Islet of Langerhans (tissue), 1 donor: ENCODE measurements around the gene DLGAP1.
"Not testable (repeated sequence)": the region's sequence is repeated elsewhere in the genome, so short reads cannot be mapped to it uniquely, and the experiment has no call there.

Experiments
- FAIRE-seq: peaks from one replicate; lab custom pipeline; 2011; peaks lifted over from hg19 to GRCh38; lab: Jason Lieb, UNC

Gene DLGAP1

DNA sequence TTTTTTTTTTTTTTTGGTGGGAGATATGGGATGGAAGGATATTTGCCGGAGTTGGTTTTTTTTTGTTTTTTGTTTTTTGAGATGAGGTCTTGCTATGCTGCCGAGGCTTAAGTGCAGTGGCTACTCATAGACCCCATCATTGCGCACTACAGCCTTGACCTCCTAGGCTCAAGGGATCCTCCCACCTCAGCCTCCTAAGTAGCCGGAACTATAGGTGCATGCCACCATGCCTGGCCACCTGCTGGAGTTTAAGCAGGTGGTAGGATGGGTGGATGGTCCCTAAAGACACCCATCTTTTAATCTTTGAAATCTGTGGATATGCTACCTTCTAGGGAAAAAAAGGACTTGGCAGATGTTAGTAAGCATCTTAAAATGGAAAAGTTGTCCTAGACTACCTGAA lies 835.4 kb downstream of the DLGAP1 start:
- FAIRE-seq = no peak

DNA sequence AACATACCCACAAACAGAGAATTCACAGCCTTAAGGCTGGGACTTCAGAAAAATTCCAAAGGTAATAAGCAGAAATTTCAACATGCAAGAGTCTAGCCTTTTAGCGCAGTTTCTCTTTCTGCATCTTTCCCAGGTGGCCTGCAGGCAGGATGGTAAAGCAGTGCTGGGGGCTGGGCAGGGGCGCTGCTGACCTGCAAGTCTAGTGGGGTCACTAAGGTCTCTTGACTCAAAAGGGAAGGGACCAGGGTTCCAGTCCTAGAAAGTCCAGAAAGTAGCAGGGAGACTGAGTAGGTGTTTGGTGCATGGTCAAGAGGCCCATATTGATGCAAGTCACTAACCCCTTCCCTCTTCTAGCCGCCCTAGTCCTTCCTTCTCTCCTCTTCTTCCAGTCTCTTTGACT lies 835.9 kb downstream of the DLGAP1 start:
- no peak for FAIRE-seq

DNA sequence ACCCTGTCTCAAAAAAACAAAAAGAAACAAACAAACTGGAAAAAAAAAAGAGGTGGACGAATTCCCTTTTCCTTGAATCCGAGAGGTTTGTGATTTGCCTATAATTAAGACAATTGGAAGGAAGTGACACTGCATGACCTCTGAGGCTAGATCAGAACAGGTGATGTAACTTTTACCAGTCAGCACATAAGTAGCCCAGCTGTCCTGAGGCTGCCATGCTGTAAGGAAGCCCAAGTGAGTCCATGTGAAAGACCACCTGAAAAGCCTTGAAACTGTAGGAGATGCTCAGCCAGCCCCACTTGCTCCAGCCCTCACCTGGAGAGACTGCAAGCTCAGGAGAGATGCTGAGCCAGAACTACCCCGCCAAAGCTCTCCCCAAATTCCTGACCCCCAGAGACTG lies 838.4 kb downstream of the DLGAP1 start:
- FAIRE-seq = no peak

- no peak for FAIRE-seq
These were observed 839.0 kb downstream of the DLGAP1 start for GRCh38 chr18:3616142-3616541.

- FAIRE-seq = no peak
These were observed 839.6 kb downstream of the DLGAP1 start for GRCh38 chr18:3615374-3615985.

DNA sequence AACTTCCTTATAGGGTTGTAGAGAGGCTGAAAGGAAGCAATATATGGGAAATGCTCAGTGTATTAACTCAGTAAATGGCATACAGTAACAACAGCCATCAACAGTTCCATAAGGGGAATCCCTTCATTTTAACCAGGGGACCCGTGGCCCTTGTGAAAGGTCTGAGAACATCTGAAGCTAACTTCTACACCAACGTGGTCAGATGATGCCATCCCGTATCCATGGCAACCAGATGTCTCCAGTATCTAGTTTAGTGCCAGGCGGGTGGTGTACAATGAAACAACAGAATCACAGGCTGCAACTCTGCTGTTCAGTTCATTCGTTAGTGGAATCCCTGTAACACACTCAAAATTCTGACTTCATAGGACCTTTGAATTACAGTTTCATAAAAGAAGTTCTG lies 842.8 kb downstream of the DLGAP1 start:
- no peak for FAIRE-seq

DNA sequence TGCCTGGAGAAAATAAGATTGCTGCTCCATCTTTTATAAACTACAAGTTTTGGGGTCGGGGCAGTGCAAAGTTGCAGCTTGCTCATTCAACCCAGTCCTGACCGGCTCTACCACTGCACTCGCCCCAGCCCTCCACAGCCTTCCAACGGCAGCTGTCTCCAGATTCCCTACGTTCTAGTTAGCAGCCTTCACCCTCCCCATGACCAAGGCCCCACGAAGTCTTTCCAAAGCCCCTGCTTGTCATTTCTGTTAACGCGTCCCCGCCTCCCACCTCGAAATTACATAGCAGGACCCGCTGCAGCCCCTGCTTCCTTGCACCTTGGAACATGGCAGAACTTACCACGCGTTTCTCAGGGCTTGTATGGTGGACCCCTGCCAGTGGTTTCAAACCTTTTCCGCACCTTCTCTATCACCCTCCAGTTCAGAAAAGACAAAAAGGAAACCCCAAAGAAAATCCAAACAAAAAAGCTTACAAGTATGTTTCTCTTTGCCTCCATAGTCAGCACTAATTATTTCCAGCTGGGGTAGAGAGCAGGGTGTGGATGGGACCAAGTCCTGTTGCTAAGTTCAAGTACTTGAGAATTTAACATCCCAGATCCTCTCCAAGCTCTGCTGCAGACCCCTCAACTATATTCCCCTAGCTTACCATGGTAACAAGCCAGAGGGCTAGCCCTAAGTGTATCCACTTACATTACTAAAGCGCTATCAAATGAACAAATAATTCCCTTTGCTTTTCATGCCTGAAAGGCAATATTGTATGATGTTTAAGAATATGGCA lies 843.6 kb downstream of the DLGAP1 start:
- no peak for FAIRE-seq

- FAIRE-seq = no peak
These were observed 844.3 kb downstream of the DLGAP1 start for GRCh38 chr18:3610813-3611212.

DNA sequence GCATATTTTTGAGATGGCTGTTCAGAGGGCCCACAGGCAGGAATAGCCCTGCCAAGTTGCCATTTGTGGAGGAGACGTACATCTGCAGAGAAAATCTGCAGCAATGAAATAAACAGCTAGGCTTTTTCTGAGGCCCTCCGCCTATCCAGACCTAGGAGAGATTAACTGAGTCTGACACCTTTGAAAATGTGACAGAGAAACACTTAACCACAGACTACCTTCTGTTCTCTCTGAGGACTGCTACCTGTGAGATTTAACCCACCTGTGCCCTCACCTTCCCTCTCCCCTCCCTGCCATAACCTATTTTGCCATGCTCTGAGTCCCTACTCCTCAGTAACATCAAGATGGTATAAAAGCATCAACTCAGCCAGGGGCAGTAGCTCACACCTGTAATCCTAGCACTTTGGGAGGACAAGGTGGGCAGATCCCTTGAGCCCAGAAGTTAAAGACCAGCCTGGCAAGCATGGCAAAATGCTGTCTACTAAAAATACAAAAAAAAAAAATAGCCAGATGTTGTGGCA lies 844.9 kb downstream of the DLGAP1 start:
- no peak for FAIRE-seq

DNA sequence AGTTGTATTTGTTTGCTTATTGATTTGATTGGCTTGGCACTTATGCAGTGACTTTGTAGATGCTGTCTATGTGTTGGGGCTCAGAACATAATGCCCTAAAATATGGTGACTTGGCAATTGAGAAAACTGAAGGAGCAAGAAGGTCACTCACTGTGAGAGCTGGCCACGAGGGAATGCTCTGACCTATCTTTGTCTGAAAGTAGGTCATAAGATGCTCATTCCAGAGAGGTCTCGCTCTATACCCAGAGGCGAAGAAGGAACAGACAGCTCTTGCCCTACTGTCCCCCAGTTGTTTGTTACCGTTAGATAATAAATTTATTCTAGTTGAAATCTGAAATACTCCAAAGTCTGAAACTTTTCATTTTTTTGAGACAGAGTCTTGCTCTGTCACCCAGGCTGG lies 846.6 kb downstream of the DLGAP1 start:
- no peak for FAIRE-seq

GRCh38 chr18:3608099-3608453 lies 847.0 kb downstream of the DLGAP1 start:
- not testable (repeated sequence) for FAIRE-seq

DNA sequence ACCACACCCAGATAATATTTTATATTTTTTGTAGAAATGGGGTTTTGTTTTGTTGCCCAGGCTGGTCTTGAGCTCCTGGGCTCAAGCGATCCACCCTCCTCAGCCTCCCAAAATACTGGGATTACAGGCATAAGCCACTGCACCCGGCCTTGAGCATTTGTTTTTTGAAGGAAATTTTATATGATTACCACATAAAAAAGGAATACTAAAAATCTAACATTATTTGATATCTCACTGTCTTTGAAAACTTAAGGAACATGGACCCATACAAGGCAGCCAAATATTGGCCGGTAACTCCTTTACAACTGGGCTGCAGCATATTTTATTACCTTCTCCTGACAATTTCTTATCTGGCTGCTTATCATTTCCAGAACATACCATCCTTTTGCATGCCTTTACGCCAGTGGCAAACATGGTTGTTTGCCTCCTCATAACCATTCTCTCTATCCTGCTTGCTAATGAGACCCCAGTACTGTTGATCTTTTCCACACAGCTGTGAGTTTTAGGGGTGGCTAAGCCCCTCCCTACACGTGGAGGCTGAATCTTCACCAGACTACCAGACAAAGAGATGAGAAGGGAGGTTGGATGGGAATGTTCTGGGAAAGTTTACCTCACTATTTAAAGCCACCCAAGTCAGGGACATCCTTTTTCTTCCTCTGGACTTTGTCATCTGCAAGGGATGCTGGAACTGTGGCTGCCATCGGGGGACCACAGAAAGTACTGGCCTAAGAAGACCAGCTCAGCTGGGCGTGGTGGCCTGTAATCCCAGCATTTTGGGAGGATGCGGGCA lies 847.6 kb downstream of the DLGAP1 start:
- no peak for FAIRE-seq

DNA sequence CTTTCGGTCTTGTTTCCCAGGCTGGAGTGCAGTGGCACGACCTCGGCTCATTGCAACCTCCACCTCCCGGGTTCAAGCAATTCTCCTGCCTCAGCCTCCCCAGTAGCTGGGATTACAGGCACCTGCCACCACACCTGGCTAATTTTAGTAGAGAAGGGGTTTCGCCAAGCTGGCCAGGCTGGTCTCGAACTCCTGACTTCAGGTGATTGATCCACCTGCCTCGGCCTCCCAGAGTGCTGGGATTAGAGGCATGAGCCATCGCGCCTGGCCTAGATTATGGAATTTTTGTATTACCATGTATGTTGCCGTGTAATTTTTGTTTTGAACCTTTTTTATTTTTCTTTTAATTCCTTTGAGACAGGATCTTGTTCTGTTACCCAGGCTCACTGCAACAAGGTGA lies 848.2 kb downstream of the DLGAP1 start:
- FAIRE-seq = not testable (repeated sequence)

GRCh38 chr18:3605954-3606443 lies 849.1 kb downstream of the DLGAP1 start:
- no peak for FAIRE-seq

GRCh38 chr18:3605486-3605952 lies 849.6 kb downstream of the DLGAP1 start:
- FAIRE-seq = no peak

- no peak for FAIRE-seq
These were observed 850.4 kb downstream of the DLGAP1 start for GRCh38 chr18:3604498-3605408.

DNA sequence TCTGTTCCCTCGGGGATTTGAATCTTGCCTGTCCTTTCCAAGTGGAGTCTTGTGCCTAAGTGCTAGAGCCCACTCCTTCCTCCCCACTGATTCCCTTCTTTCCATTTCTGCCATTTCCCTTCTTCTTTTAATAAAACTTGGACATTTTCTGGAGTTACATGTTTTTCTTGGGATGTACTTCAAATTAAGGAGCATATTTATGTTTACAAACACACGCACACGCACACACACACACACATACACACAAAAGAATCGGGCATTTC lies 850.9 kb downstream of the DLGAP1 start:
- FAIRE-seq = no peak

DNA sequence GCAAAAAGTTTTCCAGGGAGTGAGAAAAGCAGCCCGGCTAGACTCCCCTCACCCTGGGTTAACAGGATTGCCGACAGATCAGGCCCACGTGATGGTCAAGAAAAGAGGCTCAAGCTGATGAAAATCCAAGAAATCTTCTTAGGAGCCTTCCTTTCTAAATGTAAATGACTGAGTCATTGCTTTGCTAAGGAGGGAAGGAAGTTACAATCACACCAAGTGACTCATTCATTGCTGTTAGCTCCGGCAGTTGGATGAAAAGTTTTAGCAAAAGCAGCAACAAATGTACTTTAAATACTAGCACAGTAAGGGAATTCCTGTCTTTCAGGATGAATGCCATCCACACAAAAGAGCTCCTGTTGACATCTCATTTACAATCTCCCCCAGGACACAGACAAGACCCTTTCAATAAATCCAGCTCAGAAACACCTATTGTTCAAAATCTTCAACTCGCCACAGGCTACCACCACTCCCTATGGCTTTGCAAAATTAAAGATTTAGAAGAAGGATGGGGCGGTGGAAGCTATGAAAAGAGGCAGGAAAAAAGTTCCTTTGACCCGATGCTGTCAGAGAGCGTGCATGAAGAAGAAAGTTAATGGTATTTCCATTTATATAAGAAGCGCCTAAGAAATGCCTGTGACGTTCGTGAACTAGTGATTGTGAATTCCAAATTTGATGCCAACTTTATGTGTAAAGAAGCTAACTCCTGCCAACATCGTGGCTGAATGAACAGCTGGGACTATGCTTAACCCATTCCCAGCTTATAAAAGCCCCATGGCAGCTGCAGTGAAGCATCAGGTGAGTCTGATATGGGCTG lies 851.5 kb downstream of the DLGAP1 start:
- FAIRE-seq = no peak

DNA sequence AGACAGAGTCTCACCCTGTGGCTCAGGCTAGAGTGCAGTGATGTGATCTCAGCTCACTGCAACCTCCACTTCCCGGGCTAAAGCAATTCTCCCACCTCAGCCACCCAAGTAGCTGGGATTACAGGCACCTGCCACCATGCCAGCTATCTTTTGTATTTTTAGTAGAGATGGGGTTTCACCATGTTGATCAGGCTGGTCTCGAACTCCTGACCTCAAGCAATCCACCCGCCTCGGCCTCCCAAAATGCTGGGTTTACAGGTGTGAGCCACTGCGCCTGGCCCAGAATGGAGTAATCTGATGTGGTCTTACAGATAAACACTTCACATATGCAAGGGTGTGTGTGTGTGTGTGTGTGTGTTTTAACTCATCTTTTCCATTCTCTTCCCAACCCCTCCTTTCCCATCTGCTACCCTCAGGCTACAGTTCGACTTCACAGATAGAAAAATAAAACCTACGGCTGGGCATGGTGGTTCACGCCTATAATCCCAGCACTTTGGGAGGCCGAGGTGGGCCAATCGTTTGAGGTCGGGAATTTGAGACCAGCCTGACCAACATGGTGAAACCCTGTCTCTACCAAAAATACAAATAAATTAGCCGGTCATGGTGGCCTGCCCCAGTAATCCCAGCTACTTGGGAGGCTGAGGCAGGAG lies 853.9 kb downstream of the DLGAP1 start:
- FAIRE-seq = not testable (repeated sequence)

DNA sequence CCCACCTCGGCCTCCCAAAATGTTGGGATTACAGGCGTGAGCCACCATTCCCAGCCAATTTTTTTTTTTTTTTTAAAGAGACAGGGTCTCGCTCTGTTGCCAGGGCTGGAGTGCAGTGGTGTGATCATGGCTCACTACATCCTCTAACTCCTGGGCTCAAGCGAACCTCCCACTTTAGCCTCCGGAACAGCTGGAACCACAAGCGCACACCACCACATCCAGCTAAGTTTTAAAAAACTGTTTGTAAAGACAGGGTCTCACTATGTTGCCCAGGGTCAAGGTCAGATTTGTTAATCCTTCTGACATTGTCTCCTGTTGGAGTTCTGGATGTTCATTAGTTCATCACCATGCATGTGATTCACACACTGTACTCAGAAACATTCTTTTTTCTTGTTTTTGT lies 855.2 kb downstream of the DLGAP1 start:
- no peak for FAIRE-seq

GRCh38 chr18:3599195-3599594 lies 855.9 kb downstream of the DLGAP1 start:
- no peak for FAIRE-seq
